Osteoblast (primary cell): Measurements from ENCODE around the gene LRRC41. TPM values are rescaled to one million over a fixed set of nuclear protein-coding genes. Genes with fewer than 3 reads are reported as not detected.
"Not testable (repeated sequence)": the region's sequence is repeated elsewhere in the genome, so short reads cannot be mapped to it uniquely, and the experiment has no call there.

Experiments
- DNase-seq: peaks from one replicate; pipeline ENCODE4 v3.0.0; 2011; ENCODE audit warnings: low spot score, mixed read lengths; ENCODE audit not compliant: insufficient read length; ENCODE audit errors: missing footprints
- H2AFZ ChIP-seq: 2 replicates; pipeline ENCODE4 v1.6.0; 2011; ENCODE audit warnings: mild to moderate bottlenecking, low read length
- H3K27ac ChIP-seq: 2 replicates; pipeline ENCODE4 v1.5.1; 2011; ENCODE audit warnings: mild to moderate bottlenecking, low read depth, low read length, moderate library complexity
- H3K27me3 ChIP-seq: 2 replicates; pipeline ENCODE4 v1.6.0; 2012; ENCODE audit warnings: mild to moderate bottlenecking, control low read depth, inconsistent platforms, low read length, moderate library complexity; ENCODE audit not compliant: insufficient read depth
- H3K36me3 ChIP-seq: 2 replicates; pipeline ENCODE4 v1.5.1; 2011; ENCODE audit warnings: mild to moderate bottlenecking, low read length, control low read depth, moderate library complexity; ENCODE audit not compliant: insufficient read depth
- H3K4me1 ChIP-seq: 2 replicates; pipeline ENCODE4 v1.5.1; 2011; ENCODE audit warnings: mild to moderate bottlenecking, low read length, control low read depth, moderate library complexity; ENCODE audit not compliant: insufficient read depth
- H3K4me2 ChIP-seq: 2 replicates; pipeline ENCODE4 v1.6.0; 2011; ENCODE audit warnings: mild to moderate bottlenecking, low read length; ENCODE audit not compliant: insufficient read depth
- H3K4me3 ChIP-seq: fragments of 200-600 bp; sonication (generic); 3 replicates; pipeline ENCODE4 v1.5.1; 2012; ENCODE audit warnings: mild to moderate bottlenecking, low read length, inconsistent platforms; ENCODE audit not compliant: insufficient read depth
- H3K79me2 ChIP-seq: 2 replicates; pipeline ENCODE4 v1.6.0; 2012; ENCODE audit warnings: mild to moderate bottlenecking, low read length, control low read depth, inconsistent platforms; ENCODE audit not compliant: insufficient read depth
- H3K9me3 ChIP-seq: 2 replicates; pipeline ENCODE4 v1.5.1; 2011; ENCODE audit warnings: low read depth, low read length, control low read depth
- H4K20me1 ChIP-seq: 2 replicates; pipeline ENCODE4 v1.6.0; 2012; ENCODE audit warnings: mild to moderate bottlenecking, low read length, control low read depth; ENCODE audit not compliant: insufficient read depth
- total RNA-seq: library from RNA; depleted of rRNA; stranded (reverse); fragments of >200 nt; gene quantifications from 2 replicates; pipeline ENCODE4 v1.2.3, GENCODE V29; 2012
- TF ChIP-seq, protein P1 (sequence below): IDR thresholded peaks from 2 replicates; pipeline ENCODE4 v1.5.1; 2011; ENCODE audit warnings: mild to moderate bottlenecking, low read depth, low read length, moderate library complexity; ENCODE audit errors: extremely low read depth

Gene LRRC41
- total RNA-seq, 1 donor, result 103 TPM

DNA sequence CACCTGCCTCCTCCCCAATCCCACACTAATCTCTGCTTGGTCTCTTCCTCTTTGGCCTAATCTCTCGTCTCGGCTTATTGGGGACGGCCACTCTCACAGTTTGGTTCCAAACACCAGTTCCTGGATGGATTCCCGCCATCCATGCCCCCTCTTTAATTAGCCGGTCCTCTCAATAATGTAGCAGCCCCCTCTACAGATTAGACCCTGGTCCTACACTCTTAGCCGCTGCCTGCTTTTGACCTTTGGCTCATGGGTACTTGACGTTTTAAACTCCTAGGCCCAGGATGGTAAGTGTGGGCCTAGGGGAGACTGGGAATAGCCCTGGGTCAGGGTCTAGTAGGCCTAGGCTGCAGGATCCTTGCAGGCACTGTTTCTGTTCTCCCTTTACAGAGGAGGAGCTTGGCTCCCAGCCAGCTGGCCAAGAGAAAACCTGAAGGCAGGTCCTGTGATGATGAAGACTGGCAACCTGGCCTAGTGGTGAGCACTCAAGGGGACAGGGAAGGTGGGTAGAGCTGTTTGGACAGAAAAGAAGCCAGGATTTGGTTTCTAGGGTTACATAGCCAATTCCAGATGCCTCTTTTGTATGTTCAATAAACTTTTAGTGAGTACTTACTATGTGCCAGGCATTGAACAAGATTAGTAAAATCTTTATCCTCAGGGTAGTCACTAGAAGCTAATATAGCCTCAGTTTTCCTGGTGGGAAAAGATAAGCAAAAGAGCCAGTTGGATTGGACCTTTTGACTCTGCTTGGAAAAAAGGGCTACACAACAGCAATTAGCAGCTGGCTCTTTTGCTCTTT is 55.1 kb downstream of the LRRC41 start:
- peaks cover 16% of the 10 kb centered on the region for H3K4me1 ChIP-seq
- H3K27ac ChIP-seq, result no peak overlapping the region
- peak overlapping the region; percentile 90 for H3K4me3 ChIP-seq
- no peaks in the 10 kb centered on the region for H4K20me1 ChIP-seq
- H3K79me2 ChIP-seq, result peaks cover 16% of the 10 kb centered on the region
- TF ChIP-seq, protein P1, sequence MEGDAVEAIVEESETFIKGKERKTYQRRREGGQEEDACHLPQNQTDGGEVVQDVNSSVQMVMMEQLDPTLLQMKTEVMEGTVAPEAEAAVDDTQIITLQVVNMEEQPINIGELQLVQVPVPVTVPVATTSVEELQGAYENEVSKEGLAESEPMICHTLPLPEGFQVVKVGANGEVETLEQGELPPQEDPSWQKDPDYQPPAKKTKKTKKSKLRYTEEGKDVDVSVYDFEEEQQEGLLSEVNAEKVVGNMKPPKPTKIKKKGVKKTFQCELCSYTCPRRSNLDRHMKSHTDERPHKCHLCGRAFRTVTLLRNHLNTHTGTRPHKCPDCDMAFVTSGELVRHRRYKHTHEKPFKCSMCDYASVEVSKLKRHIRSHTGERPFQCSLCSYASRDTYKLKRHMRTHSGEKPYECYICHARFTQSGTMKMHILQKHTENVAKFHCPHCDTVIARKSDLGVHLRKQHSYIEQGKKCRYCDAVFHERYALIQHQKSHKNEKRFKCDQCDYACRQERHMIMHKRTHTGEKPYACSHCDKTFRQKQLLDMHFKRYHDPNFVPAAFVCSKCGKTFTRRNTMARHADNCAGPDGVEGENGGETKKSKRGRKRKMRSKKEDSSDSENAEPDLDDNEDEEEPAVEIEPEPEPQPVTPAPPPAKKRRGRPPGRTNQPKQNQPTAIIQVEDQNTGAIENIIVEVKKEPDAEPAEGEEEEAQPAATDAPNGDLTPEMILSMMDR, result no peak
- DNase-seq, result peak; percentile 57
- H3K9me3 ChIP-seq, result no peaks in the 10 kb centered on the region
- peak overlapping the region; percentile 97 for H2AFZ ChIP-seq
- H3K36me3 ChIP-seq, result no peaks in the 10 kb centered on the region
- no peaks in the 10 kb centered on the region for H3K27me3 ChIP-seq
- peak overlapping the region; percentile 89 for H3K4me2 ChIP-seq

DNA sequence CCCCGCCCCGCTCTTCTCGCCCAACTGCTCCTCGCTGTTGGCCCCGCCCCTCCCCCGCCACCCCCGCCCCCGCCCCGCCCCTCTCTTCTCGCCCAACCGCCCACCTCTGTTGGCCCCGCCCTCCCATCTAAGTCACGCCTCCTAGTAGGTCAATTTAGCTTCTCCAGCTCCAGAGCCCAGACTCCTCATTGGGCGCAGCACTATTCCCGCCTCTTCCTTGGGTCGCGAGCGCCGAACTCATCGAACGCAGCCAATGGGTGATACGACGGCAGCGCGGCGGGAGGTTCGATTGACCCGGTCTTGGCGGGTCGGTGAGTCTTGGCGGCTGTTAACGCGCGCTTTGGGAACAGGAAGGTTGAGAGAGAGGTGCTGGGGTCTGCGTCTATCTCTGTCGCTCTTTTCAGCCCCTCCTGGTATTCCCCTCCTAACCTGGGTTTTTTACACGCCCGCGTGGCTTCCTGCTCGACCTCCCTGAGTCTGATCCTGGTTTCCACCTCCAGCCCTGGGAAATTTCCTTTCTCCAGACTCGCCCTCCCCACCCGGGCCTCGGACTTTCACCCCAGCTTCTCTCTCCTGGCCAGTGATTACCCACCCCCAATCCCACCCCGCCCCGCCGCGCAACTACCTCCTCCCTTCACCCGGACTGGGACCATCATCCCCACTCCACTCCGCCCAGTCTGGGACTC is 55.8 kb downstream of the LRRC41 start, which contains the start of gene RAD54L:
TSS of gene RAD54L (plus strand) at position 328 of the 686 bp plus-strand sequence. CDS start 643 bp downstream, outside the sequence.
- Histone ChIP-seq H2AFZ (peak within 1 kb of the TSS; percentile 99), H3K27ac (peak within 1 kb of the TSS; percentile 95), H3K79me2 (peaks cover 16% of the 10 kb centered on the region), H4K20me1 (no peaks in the 10 kb centered on the region), H3K36me3 (no peaks in the 10 kb centered on the region), H3K4me2 (peak within 1 kb of the TSS; percentile 99), H3K4me3 (peak within 1 kb of the TSS; percentile 98), H3K4me1 (peaks cover 16% of the 10 kb centered on the region), H3K27me3 (no peaks in the 10 kb centered on the region), H3K9me3 (no peaks in the 10 kb centered on the region)
- peak; percentile 99 for DNase-seq
- TF ChIP-seq, protein P1, result no peak

DNA sequence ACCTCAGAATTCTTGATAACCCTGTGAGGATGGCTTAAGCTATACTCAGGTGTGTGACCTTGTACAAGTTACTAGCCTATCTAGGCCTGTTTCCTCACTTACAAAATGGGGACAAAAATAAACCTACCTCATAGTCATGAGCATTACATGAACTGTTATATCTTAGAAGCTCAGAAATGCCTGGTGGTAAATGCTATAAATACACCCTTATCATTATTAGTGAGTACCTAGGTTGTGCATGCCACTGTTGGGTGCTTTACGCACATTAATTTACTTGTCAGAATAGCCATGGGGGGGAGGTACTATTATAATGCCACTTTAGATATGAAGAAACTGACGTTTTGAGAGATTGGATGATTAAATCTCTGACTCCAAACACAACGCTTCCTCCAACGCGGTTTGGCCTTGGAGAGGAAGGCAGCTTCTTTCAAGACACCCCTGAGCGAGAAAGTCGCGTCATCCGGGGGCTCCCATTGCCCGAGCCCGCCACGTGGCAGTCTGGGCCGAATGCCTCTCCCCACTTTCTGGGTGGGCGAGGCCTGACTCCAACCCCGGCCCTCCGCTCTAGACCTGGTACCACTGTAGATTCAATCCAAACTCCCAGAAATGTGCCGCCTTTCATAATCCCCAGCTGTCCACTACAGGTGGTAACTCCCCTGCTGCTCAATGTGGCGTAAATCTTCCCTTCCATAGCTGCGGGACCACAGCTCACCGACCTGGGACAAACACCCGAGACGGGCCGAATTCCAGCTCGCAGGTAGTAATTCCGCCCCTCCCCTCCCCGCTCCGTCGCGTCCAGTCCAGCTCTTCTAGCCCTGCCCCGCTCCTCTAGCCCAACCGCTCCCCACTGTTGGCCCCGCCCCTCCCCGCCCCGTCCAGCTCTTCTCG is 56.6 kb downstream of the LRRC41 start:
- H3K9me3 ChIP-seq, result no peaks in the 10 kb centered on the region
- H3K27me3 ChIP-seq, result no peaks in the 10 kb centered on the region
- peaks cover 16% of the 10 kb centered on the region for H3K4me1 ChIP-seq
- H2AFZ ChIP-seq, result peak overlapping the region; percentile 99
- no peaks in the 10 kb centered on the region for H4K20me1 ChIP-seq
- H3K4me3 ChIP-seq, result peak overlapping the region; percentile 98
- peaks cover 16% of the 10 kb centered on the region for H3K79me2 ChIP-seq
- no peaks in the 10 kb centered on the region for H3K36me3 ChIP-seq
- peak; percentile 99 for DNase-seq
- peak overlapping the region; percentile 99 for H3K4me2 ChIP-seq
- TF ChIP-seq, protein P1, result no peak
- H3K27ac ChIP-seq, result peak overlapping the region; percentile 95

DNA sequence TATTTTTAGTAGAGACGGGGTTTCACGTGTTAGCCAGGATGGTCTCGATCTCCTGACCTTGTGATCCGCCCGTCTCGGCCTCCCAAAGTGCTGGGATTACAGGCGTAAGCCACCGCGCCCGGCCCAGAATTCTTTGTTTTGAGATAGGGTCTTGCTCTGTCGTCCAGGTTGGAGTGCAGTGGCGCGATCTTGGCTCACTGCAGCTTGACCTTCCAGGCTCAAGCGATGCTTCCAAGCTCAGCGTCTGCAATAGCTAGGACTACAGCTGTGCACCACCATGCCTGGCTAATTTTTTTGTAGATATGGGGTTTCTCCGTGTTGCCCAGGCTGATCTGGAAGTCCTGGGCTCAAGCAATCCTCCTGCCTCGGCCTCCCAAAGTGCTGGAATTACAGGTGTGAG is 57.3 kb downstream of the LRRC41 start:
- peak overlapping the region; percentile 99 for H3K4me2 ChIP-seq
- not testable (repeated sequence) for DNase-seq, H2AFZ ChIP-seq, H3K36me3 ChIP-seq, H3K27me3 ChIP-seq, H3K9me3 ChIP-seq, H4K20me1 ChIP-seq
- H3K4me3 ChIP-seq, result peak overlapping the region; percentile 98
- peaks cover 16% of the 10 kb centered on the region for H3K4me1 ChIP-seq
- peaks cover 16% of the 10 kb centered on the region for H3K79me2 ChIP-seq
- peak overlapping the region; percentile 95 for H3K27ac ChIP-seq
